GM19452 (cell line): ENCODE measurements around the gene SLC11A2.
"Not testable (repeated sequence)": the region's sequence is repeated elsewhere in the genome, so short reads cannot be mapped to it uniquely, and the experiment has no call there.

ENCODE experiments used
- ATAC-seq: cut with Tn5 transposase; IDR thresholded peaks from one replicate; pipeline ENCODE4 v1.9.1; 2021; ENCODE audit not compliant: unreplicated experiment

Gene SLC11A2

DNA sequence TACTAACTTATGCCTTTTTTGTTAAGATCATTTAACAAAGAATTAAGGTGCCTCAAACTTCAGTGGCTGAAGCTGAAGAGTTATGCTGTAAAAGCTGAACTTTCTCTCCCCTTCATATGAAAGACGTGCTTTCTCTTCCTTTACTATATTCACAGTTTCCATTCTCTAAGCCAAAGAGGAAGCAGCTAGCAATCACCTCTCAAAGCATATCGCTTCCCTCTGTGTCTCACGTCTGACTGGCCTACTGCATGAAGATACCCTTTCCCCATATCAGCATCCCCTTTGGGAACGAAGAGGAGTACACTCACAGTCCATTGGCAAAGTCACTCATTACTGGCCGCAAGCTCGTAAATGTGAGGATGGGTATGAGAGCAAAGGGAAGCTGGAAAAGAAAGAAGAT lies 34.9 kb downstream of the SLC11A2 start:
- no peak for ATAC-seq

DNA sequence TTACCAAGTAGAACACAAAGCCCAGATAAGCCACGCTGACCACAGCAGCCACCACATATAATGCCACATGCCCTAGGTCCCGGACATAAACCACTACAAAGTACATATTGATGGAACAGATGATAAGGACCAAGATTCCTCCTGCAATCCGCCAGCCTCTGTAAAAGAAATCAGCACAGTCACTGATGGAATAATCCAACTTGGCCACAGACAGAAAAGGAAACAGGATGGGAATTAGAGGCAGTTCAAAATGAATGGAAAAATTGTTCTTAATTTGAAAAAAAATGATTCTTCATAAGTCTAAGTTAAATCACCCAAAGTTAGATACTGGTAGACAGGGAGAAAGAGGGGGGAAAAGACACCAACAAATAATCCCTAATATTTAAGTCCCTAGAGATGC lies 35.4 kb downstream of the SLC11A2 start:
- ATAC-seq = no peak

DNA sequence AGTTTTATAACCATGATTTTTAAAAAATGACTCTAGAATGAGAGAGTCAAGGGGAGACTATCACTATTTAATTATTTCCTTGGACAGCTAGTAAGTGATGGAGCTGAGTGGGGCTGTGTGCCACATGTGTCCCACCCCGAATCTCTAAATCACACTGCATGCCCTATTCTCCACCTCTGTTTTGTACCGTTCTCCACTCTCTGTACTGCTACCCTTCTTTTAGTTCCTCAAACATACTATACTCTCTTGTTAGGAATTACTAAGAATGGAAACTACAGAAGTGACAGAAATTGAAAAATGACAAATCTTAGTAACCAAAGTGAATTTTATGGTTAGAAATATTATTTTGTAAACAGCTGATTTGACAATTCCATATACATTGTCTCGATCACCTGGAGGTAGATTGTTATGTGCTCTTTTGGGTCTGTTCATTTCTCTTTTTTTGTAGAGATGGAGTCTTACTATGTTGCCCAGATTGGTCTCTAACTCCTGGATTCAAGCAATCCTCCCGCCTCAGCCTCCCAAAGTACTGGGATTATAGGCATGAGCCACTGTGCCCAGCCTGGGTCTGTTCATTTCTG lies 35.9 kb downstream of the SLC11A2 start:
- ATAC-seq = no peak

- no peak for ATAC-seq
Observed at GRCh38 chr12:50988871-50989270, 37.3 kb downstream of the SLC11A2 start.

DNA sequence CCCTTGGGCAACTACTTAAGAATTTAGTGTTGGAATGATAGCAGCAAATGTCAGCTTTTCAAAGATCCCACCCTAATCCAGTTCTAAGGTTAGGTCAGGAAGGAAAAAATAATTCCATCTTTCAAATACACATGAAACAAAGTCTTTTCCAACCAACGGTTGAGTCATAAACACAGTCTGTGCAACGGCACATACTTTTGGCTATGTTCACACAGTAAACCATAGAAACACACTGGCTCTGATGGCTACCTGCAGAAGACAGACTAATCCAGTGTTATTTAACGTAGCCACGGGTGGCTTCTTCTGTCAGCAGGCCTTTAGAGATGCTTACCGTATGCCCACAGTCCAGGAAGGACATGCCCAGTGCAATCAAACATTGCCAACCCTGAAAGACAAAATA lies 38.1 kb downstream of the SLC11A2 start:
- no peak for ATAC-seq

DNA sequence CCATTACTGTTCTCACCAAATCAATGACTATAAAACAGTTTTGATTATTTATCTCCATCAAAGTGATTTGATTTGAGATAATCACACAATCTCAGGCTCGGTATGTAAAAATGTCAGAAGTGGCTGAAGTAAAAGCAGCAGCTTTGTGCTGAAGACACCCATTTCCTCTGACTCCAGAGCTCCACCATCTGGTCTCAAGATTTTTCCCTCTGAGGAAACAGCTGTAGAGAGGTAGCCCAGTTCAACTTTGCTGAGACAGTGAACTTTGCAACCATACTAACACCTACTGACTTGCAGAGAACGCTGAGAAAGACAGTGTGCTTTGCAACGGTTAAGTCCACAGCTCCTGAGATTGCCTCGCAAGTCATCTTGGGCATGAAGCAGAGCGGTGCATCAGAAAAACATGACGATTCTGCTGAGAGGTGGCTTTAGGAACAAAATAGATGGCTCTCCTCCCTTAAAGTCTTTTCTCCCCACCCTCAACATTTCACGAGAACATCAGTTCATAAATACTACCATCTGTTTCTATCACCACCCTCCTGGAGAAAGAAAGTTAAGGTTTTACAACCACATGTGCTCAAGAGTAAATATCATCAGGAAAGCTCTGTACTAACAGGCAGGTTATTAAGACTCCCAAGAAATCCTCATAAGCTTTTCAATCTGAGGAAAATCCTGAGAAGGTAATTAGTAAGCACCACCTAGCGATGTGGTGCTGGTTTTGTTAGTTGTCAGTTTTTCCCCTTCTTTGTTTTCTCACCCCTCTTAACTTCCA lies 39.0 kb downstream of the SLC11A2 start:
- no peak for ATAC-seq

- ATAC-seq = no peak
Observed at GRCh38 chr12:50985322-50985721, 40.9 kb downstream of the SLC11A2 start.

- ATAC-seq = no peak
Observed at GRCh38 chr12:50984586-50985298, 41.4 kb downstream of the SLC11A2 start.

GRCh38 chr12:50981319-50982239 lies 44.6 kb downstream of the SLC11A2 start:
- ATAC-seq = no peak

- ATAC-seq = no peak
Observed at GRCh38 chr12:50980545-50980944, 45.6 kb downstream of the SLC11A2 start.

DNA sequence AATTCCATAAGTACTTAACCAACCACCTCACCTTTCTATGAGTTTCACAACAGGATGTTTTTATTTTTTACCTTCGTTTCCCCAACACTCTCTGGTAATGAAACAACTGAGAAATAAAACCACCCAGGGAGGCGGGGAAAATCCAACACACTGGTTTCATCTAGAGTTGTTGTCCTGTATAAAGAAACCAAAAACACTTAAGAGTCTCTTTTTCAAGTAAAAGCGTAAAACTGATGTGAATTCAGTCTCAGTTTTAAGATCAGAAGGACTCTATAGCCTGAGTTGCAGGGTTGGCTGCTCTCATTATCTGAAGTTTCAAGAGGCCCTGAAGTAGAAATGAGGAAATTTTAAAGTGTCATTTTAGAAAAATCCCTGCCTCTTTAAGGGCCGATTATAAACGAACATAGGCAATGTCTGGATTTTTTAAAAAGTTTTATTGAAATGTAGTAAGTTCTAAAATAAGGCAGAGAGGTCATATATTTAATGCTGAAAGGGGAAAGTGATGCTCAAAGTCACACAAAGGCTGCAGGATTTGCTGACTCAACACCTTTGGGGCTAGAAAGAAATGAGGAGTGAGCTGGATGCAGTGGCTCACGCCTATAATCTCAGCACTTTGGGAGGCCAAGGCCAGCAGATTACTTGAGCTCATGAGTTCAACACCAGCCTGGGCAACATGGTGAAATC lies 46.7 kb downstream of the SLC11A2 start:
- ATAC-seq = peak; percentile 58

GRCh38 chr12:50971946-50972345 lies 54.2 kb downstream of the SLC11A2 start:
- no peak for ATAC-seq

DNA sequence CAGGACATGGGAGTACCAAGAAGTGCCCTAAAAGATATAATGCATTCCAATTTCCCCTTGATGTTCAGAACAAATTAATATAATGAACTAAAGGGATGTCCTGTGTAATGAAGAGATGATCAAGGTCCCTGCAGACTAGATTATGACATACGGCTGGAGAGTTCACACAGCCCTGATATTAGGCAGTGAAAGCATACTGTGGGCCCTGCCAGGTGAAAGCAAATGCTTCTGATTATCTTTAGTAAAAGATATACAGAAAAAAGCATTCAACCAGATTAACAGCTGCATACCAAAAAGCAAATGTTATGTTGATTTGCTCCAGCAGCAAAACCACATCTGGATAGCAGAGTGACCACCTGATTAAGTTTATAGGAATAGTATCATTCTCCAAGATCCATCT lies 61.8 kb downstream of the SLC11A2 start:
- no peak for ATAC-seq

- ATAC-seq = no peak
Observed at GRCh38 chr12:50961708-50962107, 64.5 kb downstream of the SLC11A2 start.

DNA sequence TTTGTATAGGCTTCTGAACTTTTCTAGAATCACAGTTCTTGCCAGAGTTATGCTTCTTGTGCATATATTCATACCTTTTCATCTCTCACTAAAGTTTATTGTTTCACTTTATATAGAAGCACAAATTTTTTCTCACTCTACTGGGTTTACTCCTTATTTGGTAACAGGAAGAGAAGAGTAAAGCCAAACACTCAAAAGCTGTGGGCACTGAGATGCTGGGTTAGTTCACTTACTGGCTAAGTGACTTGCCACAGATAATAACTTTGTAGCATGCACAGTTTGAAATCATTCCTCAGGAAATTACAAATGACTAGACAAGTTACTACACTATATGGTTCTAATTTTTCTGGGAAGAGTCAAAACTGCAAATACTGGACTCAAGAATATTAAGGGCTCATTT lies 66.1 kb downstream of the SLC11A2 start:
- no peak for ATAC-seq

- ATAC-seq = no peak
Observed at GRCh38 chr12:50955697-50956096, 70.5 kb downstream of the SLC11A2 start.

GRCh38 chr12:50955288-50955687 lies 70.9 kb downstream of the SLC11A2 start:
- ATAC-seq = no peak

GRCh38 chr12:50954789-50955188 lies 71.4 kb downstream of the SLC11A2 start:
- ATAC-seq = not testable (repeated sequence)

DNA sequence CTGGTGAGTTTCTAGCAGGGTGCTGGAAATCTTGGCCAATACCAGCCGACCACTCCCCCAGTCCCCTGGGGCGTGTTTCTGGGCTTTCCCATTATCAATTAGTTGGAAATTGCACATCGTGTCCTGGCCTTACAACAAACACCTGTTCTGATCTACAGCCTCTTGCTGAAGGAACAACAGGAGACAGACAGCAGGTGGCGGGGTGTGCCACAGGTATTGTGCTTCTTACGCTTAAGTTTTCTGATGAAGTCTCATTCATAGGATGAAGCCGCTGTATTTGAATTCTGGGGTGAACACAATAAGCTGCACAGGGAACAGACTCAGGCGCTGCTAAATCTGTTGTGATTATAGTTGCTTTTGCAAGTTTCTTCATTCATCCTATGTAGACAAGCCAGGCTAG lies 73.1 kb downstream of the SLC11A2 start:
- no peak for ATAC-seq

DNA sequence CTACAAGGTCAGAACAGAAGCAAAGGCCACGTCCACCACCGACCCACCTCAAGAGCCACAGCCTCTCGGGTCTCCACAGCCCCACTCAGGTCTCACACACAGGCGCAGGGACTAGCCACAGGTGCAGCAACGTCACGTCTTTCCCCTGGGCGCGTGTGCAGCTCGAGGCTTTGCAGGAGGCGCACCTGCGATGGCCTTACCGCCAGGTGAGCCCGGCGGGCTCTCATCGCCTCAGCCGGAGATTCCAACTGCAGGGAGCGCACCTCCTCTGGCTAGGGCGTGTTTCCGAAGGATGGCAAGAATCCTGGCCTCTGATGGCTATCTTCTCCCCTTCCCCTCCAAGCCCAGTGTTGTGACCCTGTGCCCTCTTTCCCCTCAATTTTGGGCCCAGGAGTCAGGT lies 73.7 kb downstream of the SLC11A2 start, which contains the start of gene HIGD1C:
Gene HIGD1C (plus strand): TSS at position 35 of the 400 bp plus-strand sequence. CDS start 1,455 bp downstream, outside the sequence.
- no peak for ATAC-seq
